LNCaP clone FGC (cell line): ENCODE results near the gene VIPR1.

ENCODE experiments used
- DNase-seq: peaks from one replicate; pipeline ENCODE4 v3.0.0-alpha.2; 2011; ENCODE audit warnings: low read depth
- H3K4me3 ChIP-seq: 2 replicates; pipeline ENCODE4 v1.5.1; 2011; ENCODE audit warnings: mild to moderate bottlenecking, low read depth, low read length, control low read depth
- TF ChIP-seq, protein P1 (sequence below): IDR thresholded peaks from 2 replicates; pipeline ENCODE4 v1.5.1; 2012; ENCODE audit warnings: mild to moderate bottlenecking; ENCODE audit not compliant: control insufficient read depth, insufficient read depth; ENCODE audit errors: extremely low read depth

The VIPR1 gene

GRCh38 chr3:42499478-42499871 is 3.0 kb upstream of the VIPR1 start:
- TF ChIP-seq, protein P1, sequence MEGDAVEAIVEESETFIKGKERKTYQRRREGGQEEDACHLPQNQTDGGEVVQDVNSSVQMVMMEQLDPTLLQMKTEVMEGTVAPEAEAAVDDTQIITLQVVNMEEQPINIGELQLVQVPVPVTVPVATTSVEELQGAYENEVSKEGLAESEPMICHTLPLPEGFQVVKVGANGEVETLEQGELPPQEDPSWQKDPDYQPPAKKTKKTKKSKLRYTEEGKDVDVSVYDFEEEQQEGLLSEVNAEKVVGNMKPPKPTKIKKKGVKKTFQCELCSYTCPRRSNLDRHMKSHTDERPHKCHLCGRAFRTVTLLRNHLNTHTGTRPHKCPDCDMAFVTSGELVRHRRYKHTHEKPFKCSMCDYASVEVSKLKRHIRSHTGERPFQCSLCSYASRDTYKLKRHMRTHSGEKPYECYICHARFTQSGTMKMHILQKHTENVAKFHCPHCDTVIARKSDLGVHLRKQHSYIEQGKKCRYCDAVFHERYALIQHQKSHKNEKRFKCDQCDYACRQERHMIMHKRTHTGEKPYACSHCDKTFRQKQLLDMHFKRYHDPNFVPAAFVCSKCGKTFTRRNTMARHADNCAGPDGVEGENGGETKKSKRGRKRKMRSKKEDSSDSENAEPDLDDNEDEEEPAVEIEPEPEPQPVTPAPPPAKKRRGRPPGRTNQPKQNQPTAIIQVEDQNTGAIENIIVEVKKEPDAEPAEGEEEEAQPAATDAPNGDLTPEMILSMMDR = no peak
- no peak for DNase-seq
- no peak overlapping the region for H3K4me3 ChIP-seq

GRCh38 chr3:42500091-42500490 is 2.4 kb upstream of the VIPR1 start:
- TF ChIP-seq, protein P1 = no peak
- DNase-seq = no peak
- H3K4me3 ChIP-seq = no peak overlapping the region

DNA sequence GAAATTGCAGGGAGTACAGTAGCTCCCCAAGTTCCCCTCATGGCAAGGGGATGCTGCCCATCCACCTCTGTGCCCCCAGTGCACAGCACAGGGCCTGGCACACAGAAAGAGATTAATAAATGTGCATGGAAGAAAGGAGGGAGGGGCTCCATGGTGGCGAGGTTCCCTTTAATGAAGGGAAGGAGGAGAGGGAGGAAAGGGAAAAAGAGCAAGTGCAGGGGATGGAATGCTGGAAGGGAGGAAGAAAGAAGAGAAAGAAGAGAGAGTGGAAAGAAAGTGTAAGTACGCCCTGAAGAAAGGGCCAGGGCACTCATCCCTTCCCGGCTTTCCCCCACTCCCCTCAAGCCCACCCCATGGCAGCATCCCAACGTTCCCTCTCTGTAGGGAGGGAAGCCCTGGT is 1.5 kb upstream of the VIPR1 start:
- TF ChIP-seq, protein P1 = no peak
- H3K4me3 ChIP-seq = no peak overlapping the region
- DNase-seq = no peak

- no peak overlapping the region for H3K4me3 ChIP-seq
- DNase-seq = no peak
- TF ChIP-seq, protein P1 = no peak
Observed at GRCh38 chr3:42501321-42501680, 1.1 kb upstream of the VIPR1 start.

DNA sequence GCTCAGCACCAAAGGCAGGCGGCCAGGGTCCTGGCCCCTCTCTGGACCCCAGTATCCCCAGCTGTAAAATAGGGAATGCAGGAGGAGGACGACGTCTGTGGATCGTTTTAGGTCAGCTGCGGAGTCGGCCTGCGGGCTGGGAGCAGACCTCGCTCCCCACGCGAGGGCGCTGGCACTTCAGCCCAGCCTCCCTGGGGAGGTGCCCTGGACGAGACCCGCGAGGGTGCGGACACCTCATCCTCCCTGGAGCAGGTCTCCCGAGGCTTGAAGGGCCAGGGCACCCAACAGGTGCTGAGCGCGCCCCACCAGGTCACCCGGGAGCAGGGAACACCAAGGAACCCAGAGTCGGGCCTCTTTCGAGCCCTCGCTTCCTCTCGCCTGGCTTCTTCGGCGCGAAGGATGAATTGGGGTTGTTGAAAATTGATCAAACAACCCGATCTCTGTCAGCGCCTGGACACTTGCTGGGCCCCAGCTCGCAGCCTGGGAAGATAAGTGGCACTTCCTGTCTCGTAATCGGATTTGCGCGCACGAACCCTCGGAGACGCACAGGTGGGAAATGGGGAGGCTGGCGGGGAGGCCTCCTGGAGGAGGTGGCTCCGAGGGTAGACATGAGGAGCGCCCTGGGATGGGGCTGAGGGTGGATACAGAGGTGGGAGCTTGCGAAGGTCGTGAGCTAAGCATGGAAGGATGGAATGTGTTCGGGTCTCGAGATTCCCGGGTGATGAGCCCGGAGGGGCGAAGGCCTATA is 588 bp upstream of the VIPR1 start:
- peak overlapping the region; percentile 62; the same call in 1 of the 2 replicates for H3K4me3 ChIP-seq
- DNase-seq = no peak

GRCh38 chr3:42503251-42503924 is 945 bp downstream of the VIPR1 start:
- peak overlapping the region; percentile 62 for H3K4me3 ChIP-seq
- no peak for DNase-seq

More for the DNA sequence above, 588 bp upstream of the VIPR1 start:
- TF ChIP-seq, protein P1 = no peak

More at GRCh38 chr3:42503251-42503924, 945 bp downstream of the VIPR1 start:
- TF ChIP-seq, protein P1 = no peak
